Mucosa of descending colon (tissue), 3 donors: ENCODE results near the gene NACC2. TPM values are rescaled to one million over a fixed set of nuclear protein-coding genes. Genes with fewer than 3 reads are reported as not detected.
"Not testable (repeated sequence)": the region's sequence is repeated elsewhere in the genome, so short reads cannot be mapped to it uniquely, and the experiment has no call there.

ENCODE experiments used
- ATAC-seq: fragments of 200-7000 bp; cut with Tn5 transposase; one replicate; pipeline ENCODE4 v1.9.1; 2020; ENCODE audit warnings: mild to moderate bottlenecking, moderate library complexity
- DNase-seq, 3 donors: peaks; one replicate each; pipeline ENCODE4 v3.0.0-alpha.2; 2020
- H3K36me3 ChIP-seq: fragments of 200-600 bp; one replicate; pipeline ENCODE4 v1.8.0; 2021; ENCODE audit warnings: low read depth, mild to moderate bottlenecking
- H3K4me1 ChIP-seq: fragments of 200-600 bp; one replicate; pipeline ENCODE4 v1.8.0; 2021; ENCODE audit warnings: low read depth, mild to moderate bottlenecking
- H3K4me3 ChIP-seq: fragments of 200-600 bp; one replicate; pipeline ENCODE4 v1.8.0; 2021; ENCODE audit warnings: mild to moderate bottlenecking
- H3K9me3 ChIP-seq: fragments of 200-600 bp; one replicate; pipeline ENCODE4 v1.8.0; 2021; ENCODE audit warnings: mild to moderate bottlenecking
- intact Hi-C, 2 donors: fragments of 100-400 bp; cut with DNase I in 1 of 2; cut with micrococcal nuclease in 1 of 2; formaldehyde crosslinking; loops; one replicate each; pipeline versions ENCODE4 v1.11.0 to v1.11.1; 2022; cut with DNase I, micrococcal nuclease
- total RNA-seq, 3 donors: library from RNA; stranded (reverse); fragmentation: NEBNext Ultra II Directional in 2 of 3; extraction: Animal tissue kit (Norgen Biotek cat#: 25700) in 2 of 3; gene quantifications; one replicate each; pipeline versions ENCODE4 v1.2.1 to v1.2.4, GENCODE V29; 2021 to 2023
- TF ChIP-seq, protein P1 (sequence below): fragments of 200-600 bp; IDR thresholded peaks from one replicate; pipeline ENCODE4 v1.8.0; 2022; ENCODE audit warnings: antibody characterized with exemption, mild to moderate bottlenecking
- donor health status: DM: no; HTN: no; CAD: no; lungs with moderate emphysema.
- donor health status: DM: no; HTN: no; CAD: no.
- donor health status: DM: no; HTN: yes; CAD: no.

NACC2 gene
- total RNA-seq, 3 donors from 2014 or later, result 15.9 to 81.3 (median 22.1) TPM

DNA sequence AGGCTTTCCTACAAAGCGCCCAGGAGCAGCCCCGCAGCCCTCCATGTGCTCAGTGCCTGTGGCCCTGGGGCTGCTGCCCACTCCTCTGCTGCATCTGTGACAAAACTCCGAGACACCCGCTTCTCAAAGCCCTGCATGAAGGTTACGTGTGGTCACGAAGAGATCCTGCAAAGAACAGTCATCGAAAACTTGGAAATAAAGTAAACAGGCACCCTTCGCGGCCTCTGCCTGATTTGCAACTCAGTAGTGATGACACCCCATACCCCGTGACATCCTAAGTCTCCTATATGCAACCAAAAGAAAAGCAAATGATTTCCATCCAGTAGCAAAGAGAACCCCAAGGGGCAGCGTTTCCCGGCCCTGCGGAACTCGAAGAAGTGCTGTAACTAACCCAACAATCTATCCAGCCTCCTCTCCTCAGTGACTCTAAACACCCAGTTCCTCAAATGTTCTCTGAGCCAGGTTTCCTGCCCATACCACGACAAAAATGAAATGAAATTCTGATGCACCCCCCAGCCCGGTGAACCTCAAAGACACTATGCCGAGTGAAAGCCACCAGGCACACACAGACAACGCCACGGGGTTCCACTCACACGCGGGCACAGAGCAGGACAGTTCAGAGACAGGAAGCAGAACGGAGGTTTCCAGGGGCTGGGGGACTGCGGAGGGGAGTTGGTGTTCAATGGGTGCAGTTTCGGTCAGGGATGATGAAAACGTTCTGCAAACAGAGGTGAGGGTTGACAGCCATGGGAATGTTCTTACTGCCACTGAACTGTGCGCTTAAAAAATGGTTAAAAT, 19.0 kb downstream of the NACC2 start:
- H3K4me1 ChIP-seq, result no peaks in the 10 kb centered on the region
- H3K36me3 ChIP-seq, result no peaks in the 10 kb centered on the region
- TF ChIP-seq, protein P1, sequence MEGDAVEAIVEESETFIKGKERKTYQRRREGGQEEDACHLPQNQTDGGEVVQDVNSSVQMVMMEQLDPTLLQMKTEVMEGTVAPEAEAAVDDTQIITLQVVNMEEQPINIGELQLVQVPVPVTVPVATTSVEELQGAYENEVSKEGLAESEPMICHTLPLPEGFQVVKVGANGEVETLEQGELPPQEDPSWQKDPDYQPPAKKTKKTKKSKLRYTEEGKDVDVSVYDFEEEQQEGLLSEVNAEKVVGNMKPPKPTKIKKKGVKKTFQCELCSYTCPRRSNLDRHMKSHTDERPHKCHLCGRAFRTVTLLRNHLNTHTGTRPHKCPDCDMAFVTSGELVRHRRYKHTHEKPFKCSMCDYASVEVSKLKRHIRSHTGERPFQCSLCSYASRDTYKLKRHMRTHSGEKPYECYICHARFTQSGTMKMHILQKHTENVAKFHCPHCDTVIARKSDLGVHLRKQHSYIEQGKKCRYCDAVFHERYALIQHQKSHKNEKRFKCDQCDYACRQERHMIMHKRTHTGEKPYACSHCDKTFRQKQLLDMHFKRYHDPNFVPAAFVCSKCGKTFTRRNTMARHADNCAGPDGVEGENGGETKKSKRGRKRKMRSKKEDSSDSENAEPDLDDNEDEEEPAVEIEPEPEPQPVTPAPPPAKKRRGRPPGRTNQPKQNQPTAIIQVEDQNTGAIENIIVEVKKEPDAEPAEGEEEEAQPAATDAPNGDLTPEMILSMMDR, result no peak
- DNase-seq, result peak in 1 of 3 donors; percentile 31
- intact Hi-C loops, result no loop called here
- H3K9me3 ChIP-seq, result no peaks in the 10 kb centered on the region
- H3K4me3 ChIP-seq, result no peak overlapping the region
- ATAC-seq, result no peak

DNA sequence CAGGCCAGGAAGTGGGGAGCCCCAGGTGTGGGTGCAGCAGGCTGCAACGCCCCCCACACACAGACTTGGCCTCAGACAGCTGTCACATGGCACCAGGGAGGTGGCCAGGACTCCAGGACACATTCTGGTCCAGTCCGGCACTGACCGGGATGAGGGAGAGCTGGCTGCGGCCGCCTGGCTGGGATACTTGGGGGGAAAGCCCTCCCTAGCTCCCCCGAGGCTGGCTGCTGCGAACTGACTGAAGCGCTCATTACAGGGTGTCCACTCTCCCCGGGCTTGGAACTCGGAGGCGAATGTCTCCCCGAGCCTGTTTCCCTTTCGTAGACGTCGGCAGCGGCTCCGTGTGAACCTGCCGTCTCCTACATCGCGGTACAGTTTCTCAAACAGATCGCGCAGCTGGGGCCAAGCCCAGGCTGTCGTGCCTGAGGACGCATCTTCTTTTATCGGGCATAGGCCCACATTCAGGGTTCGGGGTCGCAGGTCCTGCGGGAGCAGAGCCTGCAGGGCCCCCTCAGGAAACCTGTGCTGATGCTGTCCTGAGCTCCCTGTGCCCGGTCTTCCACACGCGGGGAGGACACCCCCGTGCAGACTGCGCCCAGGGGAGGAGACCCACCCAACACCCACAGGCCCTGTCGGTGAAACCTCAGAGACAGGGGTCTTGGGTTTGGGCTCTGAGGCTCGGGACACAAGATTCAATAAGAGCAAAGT, 19.8 kb downstream of the NACC2 start:
- Histone ChIP-seq H3K4me3 (no peak overlapping the region), H3K9me3 (no peaks in the 10 kb centered on the region), H3K36me3 (no peaks in the 10 kb centered on the region), H3K4me1 (no peaks in the 10 kb centered on the region)
- TF ChIP-seq, protein P1, result no peak
- intact Hi-C loops, result no loop called here
- ATAC-seq, result no peak
- DNase-seq, result peak in 1 of 3 donors; percentile 41

DNA sequence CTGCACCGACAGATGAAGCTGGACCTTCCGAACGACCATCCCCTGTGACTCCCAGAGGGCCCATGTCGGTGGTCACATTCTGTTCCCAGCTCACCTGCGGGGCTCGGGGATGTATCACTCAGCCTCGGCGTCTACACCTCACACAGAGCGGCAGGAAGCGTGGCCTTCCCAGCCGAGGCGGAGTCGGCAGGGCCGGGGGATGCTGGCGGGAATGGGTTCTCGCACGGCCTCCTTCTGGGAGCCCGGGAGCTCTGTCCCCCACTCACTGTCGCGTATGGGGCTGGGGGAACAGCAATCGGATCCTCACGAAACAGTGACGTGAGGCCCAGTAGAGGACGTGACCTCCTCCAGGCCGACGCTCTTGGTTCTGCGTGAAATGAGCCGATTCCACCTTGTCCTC, 20.4 kb downstream of the NACC2 start:
- H3K36me3 ChIP-seq, result no peaks in the 10 kb centered on the region
- H3K4me1 ChIP-seq, result no peaks in the 10 kb centered on the region
- DNase-seq (no peak), ATAC-seq (no peak)
- intact Hi-C loops, result no loop called here
- no peaks in the 10 kb centered on the region for H3K9me3 ChIP-seq
- TF ChIP-seq, protein P1, result no peak
- H3K4me3 ChIP-seq, result no peak overlapping the region

DNA sequence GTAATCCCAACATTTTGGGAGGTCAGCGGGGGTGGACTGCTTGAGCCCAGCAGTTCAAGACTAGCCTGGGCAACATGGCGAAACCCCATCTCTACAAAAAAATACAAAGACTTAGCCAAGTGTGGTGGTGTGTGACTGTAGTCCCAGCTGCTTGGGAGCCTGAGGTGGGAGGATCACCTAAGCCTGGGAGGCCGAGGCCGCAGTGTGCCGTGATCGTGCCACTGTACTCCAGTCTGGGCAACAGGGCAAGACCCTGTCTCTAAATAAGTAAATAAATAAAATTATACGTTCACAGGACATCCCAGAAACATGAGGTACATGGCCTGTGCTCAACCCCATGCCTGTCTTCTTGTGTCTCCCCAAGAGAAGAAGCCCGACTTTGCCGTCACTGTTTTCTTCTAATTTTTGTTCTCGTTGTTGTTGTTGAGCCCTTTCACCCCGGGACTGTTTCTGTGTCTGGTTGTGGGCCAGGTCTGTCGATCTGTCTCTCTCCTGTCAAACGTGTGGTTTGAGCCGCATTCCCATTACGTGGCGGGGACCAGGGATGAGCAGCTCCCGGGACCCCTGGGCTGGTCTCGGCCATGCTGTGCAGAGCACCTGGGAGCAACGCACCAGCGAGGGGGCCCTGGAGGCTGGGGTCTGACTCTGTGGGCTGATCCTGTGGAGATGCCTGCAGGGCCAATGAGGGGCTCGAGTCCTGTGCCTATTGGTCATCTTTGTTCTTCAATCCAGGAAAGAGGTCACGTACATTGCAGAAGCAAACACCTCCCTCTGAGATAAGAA, 32.2 kb downstream of the NACC2 start:
- intact Hi-C loops, result no loop called here
- TF ChIP-seq, protein P1, result no peak
- H3K9me3 ChIP-seq, result no peaks in the 10 kb centered on the region
- no peaks in the 10 kb centered on the region for H3K36me3 ChIP-seq
- no peak overlapping the region for H3K4me3 ChIP-seq
- peaks cover 13% of the 10 kb centered on the region for H3K4me1 ChIP-seq
- no peak for ATAC-seq
- no peak for DNase-seq

DNA sequence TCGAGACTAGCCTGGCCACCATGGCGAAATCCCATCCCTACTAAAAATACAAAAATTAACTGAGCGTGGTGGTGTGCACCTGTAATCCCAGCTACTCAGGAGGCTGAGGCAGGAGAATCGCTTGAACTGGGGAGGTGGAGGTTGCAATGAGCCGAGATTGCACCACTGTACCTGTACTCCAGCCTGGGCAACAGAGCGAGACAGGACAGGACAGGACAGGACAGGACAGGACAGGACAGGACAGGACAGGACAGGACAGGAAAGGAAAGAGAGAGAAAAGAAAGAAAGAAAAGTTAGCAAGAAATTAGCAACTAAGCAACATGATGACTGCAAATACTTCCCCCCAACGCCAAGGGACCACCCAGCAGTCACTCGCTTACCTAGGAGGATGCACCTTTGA, 33.2 kb downstream of the NACC2 start:
- ATAC-seq, H3K36me3 ChIP-seq, H3K4me3 ChIP-seq, DNase-seq, H3K9me3 ChIP-seq, intact Hi-C loops: not testable (repeated sequence)
- peaks cover 13% of the 10 kb centered on the region for H3K4me1 ChIP-seq

DNA sequence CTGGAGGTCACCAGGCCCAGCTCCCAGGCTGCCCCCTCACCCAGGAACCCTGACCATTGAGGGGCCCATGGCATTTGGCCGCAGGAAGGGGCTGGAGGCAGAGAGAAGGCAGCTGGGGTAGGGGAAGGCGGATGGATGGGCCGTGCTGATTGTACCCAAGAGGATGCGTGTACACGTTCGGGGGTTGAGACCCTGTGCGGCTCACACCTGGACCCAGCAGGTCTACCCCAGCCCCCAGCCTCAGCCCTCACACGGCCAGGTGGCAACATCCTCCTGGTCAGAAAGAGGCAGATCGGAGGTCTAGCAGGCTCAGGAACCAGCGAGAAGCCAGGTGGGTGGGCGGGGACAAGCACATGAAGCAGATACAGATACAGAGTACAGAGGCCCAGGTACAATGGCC, 33.7 kb downstream of the NACC2 start:
- H3K4me1 ChIP-seq, result peaks cover 13% of the 10 kb centered on the region
- TF ChIP-seq, protein P1, result no peak
- H3K36me3 ChIP-seq, result no peaks in the 10 kb centered on the region
- H3K9me3 ChIP-seq, result no peaks in the 10 kb centered on the region
- intact Hi-C loops, result no loop called here
- no peak overlapping the region for H3K4me3 ChIP-seq
- DNase-seq (no peak), ATAC-seq (no peak)
